Amniotic stem cell (primary cell): ENCODE measurements around the gene MAP4K2.

Experiments used
- DNase-seq: peaks from one replicate; lab custom pipeline; 2025; lab: John Stamatoyannopoulos, UW

Gene MAP4K2

GRCh38 chr11:64790205-64791095 lies 12.6 kb downstream of the MAP4K2 start:
- no peak for DNase-seq

DNA sequence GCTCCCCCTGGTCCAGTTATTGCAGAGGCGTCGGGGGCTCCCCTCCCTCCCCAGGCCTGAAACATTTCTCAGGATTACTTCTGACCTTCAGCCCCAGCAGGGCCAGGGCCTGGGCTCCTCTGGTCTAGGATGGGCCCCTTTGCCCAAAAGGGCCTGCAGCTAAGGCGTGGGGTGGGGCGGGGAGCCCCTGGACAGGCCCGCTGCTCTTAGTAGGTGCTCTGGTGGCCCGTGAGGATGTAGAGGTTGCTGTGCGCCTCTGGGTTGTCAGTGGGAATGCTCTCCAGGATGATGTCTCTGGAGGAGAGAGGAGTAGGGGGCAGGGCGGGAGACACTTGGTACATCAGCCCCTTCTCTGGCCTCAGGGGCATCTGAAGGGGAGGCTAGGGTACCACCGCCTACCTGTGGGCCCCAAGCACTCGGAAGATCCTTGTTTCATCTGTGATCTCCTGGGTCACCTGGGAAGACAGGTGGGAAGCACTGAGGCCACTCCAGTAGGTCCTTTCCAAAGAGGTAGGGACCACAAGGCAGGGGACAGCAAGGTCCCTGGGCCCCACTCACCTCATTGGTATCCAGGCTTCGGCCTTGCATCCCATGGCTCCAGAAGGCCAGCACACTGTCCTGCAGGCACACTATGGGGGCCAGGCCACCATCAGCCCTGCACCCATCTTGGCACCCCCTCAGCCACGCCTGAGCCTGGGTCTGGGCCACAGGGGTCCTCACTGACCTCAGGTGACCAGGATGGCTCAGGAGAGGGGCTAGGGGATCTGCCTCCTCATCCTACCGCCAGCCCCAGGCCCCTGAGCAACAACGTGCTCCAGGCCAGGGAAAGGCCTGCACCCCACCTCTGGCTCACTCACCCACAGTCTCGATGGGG lies 13.4 kb downstream of the MAP4K2 start:
- DNase-seq: no peak

- no peak for DNase-seq
These were observed 14.4 kb downstream of the MAP4K2 start for GRCh38 chr11:64788321-64789215.

DNA sequence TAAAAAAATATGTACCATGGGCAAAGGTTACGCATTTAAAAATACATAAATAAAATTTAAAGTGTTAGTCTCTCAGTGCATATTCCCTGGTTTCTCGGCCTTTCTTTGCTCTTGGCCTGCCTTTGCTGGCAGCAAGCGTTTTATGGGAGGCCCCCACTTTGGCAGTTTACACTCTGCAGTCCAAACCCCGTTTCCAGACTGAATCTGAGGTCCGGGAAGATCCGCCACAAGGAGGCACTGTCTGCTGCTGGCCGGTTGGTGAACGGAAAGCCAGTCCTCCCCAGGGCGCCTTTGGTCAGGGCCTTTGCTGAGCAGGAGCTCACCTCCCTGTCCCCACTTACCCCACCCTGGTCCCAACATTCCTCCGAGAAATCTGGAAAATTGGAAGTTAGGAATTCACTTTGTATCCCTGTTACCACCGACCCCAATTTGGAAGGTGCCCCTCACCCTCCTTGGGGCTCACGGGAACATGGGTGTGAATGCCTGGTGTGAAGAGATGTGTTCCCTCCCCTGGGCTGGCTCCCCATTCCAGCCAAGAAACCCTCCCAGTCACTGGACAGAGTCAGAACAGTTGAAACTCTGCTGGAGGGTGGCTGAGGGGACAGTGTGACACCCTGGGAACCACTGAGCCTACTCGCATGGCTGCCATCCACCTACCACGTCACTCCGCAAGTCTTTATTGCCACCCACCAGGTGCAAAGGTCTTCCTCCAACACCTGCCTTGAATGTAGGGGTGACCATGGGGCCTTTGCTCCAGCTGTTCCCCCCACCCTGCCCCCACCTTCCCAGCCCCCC lies 15.3 kb downstream of the MAP4K2 start:
- DNase-seq: no peak

GRCh38 chr11:64786308-64786707 lies 16.7 kb downstream of the MAP4K2 start:
- DNase-seq: no peak

DNA sequence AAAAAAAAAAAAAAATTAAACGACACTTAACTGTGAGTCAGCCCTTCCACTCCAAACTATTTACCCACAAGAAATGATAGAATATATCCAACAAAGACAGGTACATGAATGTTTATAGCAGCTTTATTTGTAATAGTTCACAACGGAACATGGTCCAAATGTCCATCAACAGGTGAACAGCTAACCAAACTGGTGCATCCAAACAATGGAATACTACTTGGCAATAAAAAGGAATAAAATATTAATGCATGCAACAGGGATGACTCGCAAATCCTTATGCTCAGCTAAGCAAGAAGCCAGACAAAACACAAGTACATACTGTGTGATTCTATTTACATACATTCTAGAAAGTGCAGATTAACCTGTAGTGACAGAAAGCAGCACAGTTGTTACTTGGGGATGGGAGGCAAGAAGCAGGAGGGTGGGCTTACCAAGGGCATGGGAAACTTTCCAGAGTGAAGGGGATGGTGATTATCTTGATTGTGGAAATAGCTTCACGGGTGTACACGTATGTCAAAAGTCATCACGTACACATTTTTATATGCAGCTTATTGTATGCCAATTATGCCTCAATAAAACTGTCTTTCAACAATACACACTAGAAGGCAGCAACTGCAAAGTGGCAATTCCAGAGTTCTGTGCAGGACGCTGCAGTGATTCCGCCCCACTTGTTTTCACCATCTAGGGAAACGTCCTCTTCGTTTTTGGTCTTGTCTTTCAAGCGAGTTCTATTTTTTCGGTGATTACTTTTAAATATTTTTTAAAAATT lies 18.0 kb downstream of the MAP4K2 start:
- DNase-seq: no peak

DNA sequence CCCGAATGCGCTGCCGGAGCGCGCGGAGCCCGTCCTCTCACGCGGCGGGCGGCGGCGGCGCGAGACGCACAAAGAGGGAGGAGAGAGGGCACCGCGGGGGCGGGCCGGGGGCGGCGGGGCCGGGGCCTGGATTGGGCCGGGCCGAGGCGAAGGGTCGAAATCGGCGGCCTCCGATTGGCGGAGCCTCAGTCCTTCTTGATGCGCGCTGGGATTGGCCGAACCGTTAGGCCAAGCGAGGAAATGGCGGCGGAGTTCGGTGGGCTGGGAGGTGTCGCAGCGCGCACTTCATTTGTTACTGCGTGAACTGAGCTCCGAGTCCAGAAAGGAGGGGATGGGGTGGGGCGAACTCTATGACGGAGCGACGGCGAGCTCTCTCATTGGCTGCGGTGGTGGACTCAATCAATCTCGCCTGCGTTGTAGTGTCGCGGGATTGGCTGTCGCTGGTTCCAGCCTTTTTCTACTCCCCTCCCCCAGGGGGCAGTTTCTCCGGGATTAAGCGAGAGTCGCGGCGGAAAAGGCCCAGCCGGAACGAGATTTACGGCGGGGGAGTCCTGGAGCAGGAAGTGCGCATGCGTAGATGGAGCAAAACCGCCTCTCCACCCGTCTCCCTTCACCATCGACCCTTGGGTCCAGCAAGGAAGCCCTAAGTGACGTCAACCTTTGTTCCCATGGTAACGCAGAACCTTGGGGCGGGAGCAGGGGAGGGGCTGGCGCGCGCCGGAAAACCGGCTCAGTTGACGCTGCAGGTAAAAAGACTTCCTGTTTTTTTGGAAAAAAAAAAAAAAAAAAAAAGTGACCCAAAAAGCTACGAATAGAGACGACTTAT lies 24.3 kb downstream of the MAP4K2 start, which contains the start of gene SF1:
SF1 (minus strand) TSS at position 70 of the 826 bp plus-strand sequence. CDS start 150 bp downstream, outside the sequence.
- peak; percentile 100 for DNase-seq

DNA sequence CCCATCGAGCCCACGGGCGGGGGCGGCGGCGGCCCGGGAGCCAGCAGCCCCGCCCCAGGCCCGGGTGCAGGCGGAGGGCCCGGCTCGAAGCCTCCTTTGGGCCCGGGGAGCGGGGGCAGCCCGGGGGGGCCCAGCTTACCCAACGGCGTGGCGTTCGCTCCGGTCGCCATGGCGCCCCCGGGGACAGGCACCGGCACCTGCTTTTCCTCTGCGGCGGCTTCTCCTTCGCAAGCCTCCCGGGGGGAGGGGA lies 24.9 kb downstream of the MAP4K2 start:
- DNase-seq: no peak

- DNase-seq: peak; percentile 62
These were observed 25.4 kb downstream of the MAP4K2 start for GRCh38 chr11:64777449-64778222.

DNA sequence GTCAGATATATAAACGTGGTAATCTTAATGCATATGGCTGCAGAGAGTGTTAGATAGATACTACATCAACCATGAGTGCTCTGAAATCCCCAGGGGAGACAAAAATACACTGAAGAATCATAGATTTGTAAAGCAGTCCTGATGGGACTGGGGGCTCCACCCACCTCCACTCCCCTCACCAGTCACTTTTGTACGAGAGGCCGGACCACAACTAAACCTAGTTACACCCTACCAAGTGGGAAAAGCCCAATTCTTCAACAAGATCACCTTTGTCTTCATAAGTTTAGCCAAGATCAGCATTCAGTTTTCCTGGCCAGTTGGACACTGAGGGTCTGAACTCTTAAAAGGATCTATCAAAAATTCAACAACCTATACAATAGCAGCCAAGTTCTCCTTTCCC lies 26.1 kb downstream of the MAP4K2 start:
- no peak for DNase-seq

- no peak for DNase-seq
These were observed 26.6 kb downstream of the MAP4K2 start for GRCh38 chr11:64776425-64776824.

- no peak for DNase-seq
These were observed 28.9 kb downstream of the MAP4K2 start for GRCh38 chr11:64774144-64774543.

GRCh38 chr11:64772303-64773018 lies 30.6 kb downstream of the MAP4K2 start:
- DNase-seq: no peak

DNA sequence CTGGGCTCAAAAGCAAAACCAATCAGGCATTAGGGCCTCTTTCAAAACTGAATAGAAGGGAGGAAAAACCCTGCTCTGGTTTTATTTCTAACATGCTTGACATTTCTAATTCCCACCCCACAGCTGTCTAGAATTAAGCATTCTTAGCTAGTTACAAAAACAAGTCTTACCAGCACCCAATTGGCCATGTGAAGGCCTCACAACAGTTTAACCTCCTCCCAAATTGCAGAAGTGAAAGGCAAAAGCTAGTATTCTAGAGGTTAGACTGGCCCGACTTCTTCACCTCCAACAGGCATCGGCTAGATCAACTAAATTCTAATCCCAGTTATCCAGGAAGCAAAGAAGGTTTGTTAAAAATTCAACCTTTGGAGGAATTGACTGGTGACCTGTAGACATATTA lies 31.2 kb downstream of the MAP4K2 start:
- no peak for DNase-seq

DNA sequence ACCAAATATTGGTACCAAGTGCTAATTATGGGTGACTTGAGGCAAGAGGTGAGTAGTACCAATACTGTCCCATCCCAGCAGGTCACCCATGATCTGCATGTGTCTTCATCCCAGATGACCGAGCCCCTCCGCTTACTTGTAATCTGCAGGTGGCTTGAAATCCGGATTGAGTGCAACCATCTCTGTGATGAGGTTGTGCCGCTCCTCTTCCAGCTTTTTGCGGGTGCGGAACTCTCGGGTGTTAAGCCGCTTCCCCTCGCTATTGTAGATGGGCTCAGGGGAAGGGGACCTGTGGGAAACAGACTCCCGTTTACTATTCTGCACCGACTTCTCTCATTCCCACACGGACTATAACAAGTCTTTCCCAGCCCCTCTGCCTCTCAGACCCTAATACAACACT lies 32.9 kb downstream of the MAP4K2 start:
- DNase-seq: no peak

DNA sequence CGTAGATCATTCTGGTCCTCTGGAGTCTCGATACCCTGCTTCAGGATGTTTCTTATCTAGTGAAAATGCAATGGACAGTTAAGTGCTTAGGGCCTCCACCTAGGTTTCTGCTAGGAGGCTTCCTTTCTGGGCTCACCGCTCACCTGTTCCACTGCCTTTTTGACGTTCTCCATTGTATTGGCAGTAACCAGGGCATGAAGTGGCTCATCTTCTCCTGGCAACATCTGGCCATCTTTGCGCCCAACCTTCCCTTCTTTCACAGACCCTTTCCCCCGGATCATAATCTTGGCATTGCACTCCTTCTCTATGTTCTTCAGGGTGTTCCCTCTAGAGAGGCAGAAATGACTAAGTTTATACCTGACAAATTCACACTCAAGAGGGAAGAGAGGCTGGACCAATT lies 33.7 kb downstream of the MAP4K2 start:
- DNase-seq: no peak

GRCh38 chr11:64768300-64768694 lies 34.7 kb downstream of the MAP4K2 start:
- DNase-seq: no peak
